GM23338 (cell line): ENCODE measurements around the gene NVL. TPM values are rescaled to one million over a fixed set of nuclear protein-coding genes. Genes with fewer than 3 reads are reported as not detected.

Experiments used
- ATAC-seq: fragments of 200-7000 bp; cut with Tn5 transposase; 3 replicates; pipeline ENCODE4 v1.9.1; 2020
- DNase-seq: peaks from one replicate; pipeline ENCODE4 v3.0.0-alpha.2; 2015; ENCODE audit warnings: low spot score
- H2AFZ ChIP-seq: fragments of 200-600 bp; sonication (generic); 2 replicates; pipeline ENCODE4 v1.8.0; 2016; ENCODE audit warnings: antibody characterized with exemption, mild to moderate bottlenecking, moderate library complexity
- H3F3A ChIP-seq: fragments of 200-600 bp; sonication (generic); replicated peaks from 2 replicates; pipeline ENCODE4 v1.8.0; 2017; ENCODE audit warnings: antibody characterized with exemption, mixed run types, low read depth
- H3K27ac ChIP-seq: fragments of 200-600 bp; sonication (generic); 2 replicates; pipeline ENCODE4 v1.6.1; 2016; ENCODE audit warnings: low read depth
- H3K27me3 ChIP-seq: fragments of 200-600 bp; sonication (generic); 2 replicates; pipeline ENCODE4 v1.8.0; 2016; ENCODE audit warnings: mild to moderate bottlenecking, mixed run types, moderate library complexity; ENCODE audit not compliant: insufficient read depth
- H3K36me3 ChIP-seq: fragments of 200-600 bp; sonication (generic); 2 replicates; pipeline ENCODE4 v1.8.0; 2016; ENCODE audit warnings: mild to moderate bottlenecking; ENCODE audit not compliant: insufficient read depth
- H3K4me1 ChIP-seq: fragments of 200-600 bp; sonication (generic); 2 replicates; pipeline ENCODE4 v1.8.0; 2016; ENCODE audit warnings: mild to moderate bottlenecking, moderate library complexity; ENCODE audit not compliant: insufficient read depth
- H3K4me2 ChIP-seq: fragments of 200-600 bp; sonication (generic); 2 replicates; pipeline ENCODE4 v1.7.1; 2017; ENCODE audit warnings: mixed run types
- H3K4me3 ChIP-seq: fragments of 200-600 bp; sonication (generic); 2 replicates; pipeline ENCODE4 v1.6.1; 2016; ENCODE audit warnings: mixed run types
- H3K79me2 ChIP-seq: fragments of 200-600 bp; sonication (generic); replicated peaks from 2 replicates; pipeline ENCODE4 v1.8.0; 2017; ENCODE audit warnings: mild to moderate bottlenecking; ENCODE audit not compliant: insufficient read depth
- H3K9me2 ChIP-seq: fragments of 200-600 bp; sonication (generic); 2 replicates; pipeline ENCODE4 v1.8.0; 2017; ENCODE audit not compliant: insufficient read depth
- H4K20me1 ChIP-seq: fragments of 200-600 bp; sonication (generic); replicated peaks from 2 replicates; pipeline ENCODE4 v1.8.0; 2017; ENCODE audit warnings: mild to moderate bottlenecking; ENCODE audit not compliant: insufficient read depth
- H3K27ac Mint-ChIP-seq: 2 replicates; pipeline ENCODE4 v1.8.0; 2020; ENCODE audit warnings: inconsistent platforms, mild to moderate bottlenecking, moderate library complexity, mixed read lengths
- H3K27me3 Mint-ChIP-seq: 3 replicates; pipeline ENCODE4 v1.8.0; 2022; ENCODE audit warnings: low read depth, mild to moderate bottlenecking, moderate library complexity, mixed read lengths, inconsistent platforms; ENCODE audit not compliant: insufficient read depth, poor library complexity
- H3K36me3 Mint-ChIP-seq: 3 replicates; pipeline ENCODE4 v1.8.0; 2021; ENCODE audit warnings: low read depth, mild to moderate bottlenecking, inconsistent platforms, moderate library complexity, mixed read lengths
- H3K4me1 Mint-ChIP-seq: 3 replicates; pipeline ENCODE4 v1.8.0; 2020; ENCODE audit warnings: mild to moderate bottlenecking, inconsistent platforms, mixed read lengths
- H3K4me3 Mint-ChIP-seq: 3 replicates; pipeline ENCODE4 v1.8.0; 2021; ENCODE audit warnings: moderate library complexity, mild to moderate bottlenecking, inconsistent platforms, mixed read lengths
- H3K9me3 Mint-ChIP-seq: 3 replicates; pipeline ENCODE4 v1.8.0; 2020; ENCODE audit warnings: moderate library complexity, mild to moderate bottlenecking, inconsistent platforms, mixed read lengths
- CREB1 ChIP-seq: fragments of 250-450 bp; sonication (Bioruptor Pico); IDR thresholded peaks from 2 replicates; pipeline ENCODE4 v1.5.0; 2020; ENCODE audit warnings: low read depth, mild to moderate bottlenecking, moderate library complexity
- EZH2 ChIP-seq: fragments of 200-600 bp; sonication (generic); IDR thresholded peaks from one replicate; pipeline ENCODE4 v1.8.0; 2017; ENCODE audit warnings: antibody characterized with exemption, mild to moderate bottlenecking, low read depth; ENCODE audit not compliant: unreplicated experiment
- EZH2phosphoT487 ChIP-seq: fragments of 200-600 bp; sonication (generic); IDR thresholded peaks from one replicate; pipeline ENCODE4 v1.8.1; 2018; ENCODE audit warnings: antibody characterized with exemption; ENCODE audit not compliant: unreplicated experiment
- JUNB ChIP-seq: IDR thresholded peaks from one replicate; pipeline ENCODE4 v1.6.1; 2016; ENCODE audit warnings: antibody characterized with exemption; ENCODE audit not compliant: unreplicated experiment
- NANOG ChIP-seq: IDR thresholded peaks from 2 replicates; pipeline ENCODE4 v1.6.1; 2016; ENCODE audit warnings: antibody characterized with exemption, borderline replicate concordance
- POLR2AphosphoS5 ChIP-seq: IDR thresholded peaks from 2 replicates; pipeline ENCODE4 v1.6.1; 2016; ENCODE audit warnings: antibody characterized with exemption, low read depth
- STAT1 ChIP-seq: IDR thresholded peaks from one replicate; pipeline ENCODE4 v1.6.1; 2016; ENCODE audit warnings: antibody characterized with exemption; ENCODE audit not compliant: unreplicated experiment
- ZNF114 ChIP-seq: fragments of 250-450 bp; sonication (Bioruptor Pico); IDR thresholded peaks from 2 replicates; pipeline ENCODE4 v1.5.0; 2020; ENCODE audit warnings: mild to moderate bottlenecking, moderate library complexity
- ZNF331 ChIP-seq: fragments of 250-450 bp; sonication (Bioruptor Pico); IDR thresholded peaks from 2 replicates; pipeline ENCODE4 v1.5.0; 2020; ENCODE audit warnings: low read depth, mild to moderate bottlenecking, moderate library complexity
- polyA plus RNA-seq: library from polyadenylated mRNA; unstranded; fragments of >200 nt; fragmentation: Nextera tagmentation; extraction: Ambion mirVana; gene quantifications from 2 replicates; pipeline ENCODE4 v1.2.1, GENCODE V29; 2016
- total RNA-seq: library from RNA; depleted of rRNA; stranded (reverse); fragments of >200 nt; shearing (Covaris generic); gene quantifications from 2 replicates; pipeline ENCODE4 v1.2.3, GENCODE V29; 2014
- TF ChIP-seq, protein P1 (sequence below): fragments of 250-450 bp; sonication (Bioruptor Pico); IDR thresholded peaks from 2 replicates; pipeline ENCODE4 v1.5.0; 2020; ENCODE audit warnings: mild to moderate bottlenecking, moderate library complexity
- TF ChIP-seq, protein P2 (sequence below): IDR thresholded peaks from 2 replicates; pipeline ENCODE4 v1.6.1; 2016; ENCODE audit warnings: antibody characterized with exemption
- TF ChIP-seq, protein P3 (sequence below), 2 experiments: fragments of 200-600 bp in 1 of 2; sonication (generic) in 1 of 2; conservative IDR thresholded peaks; 2 replicates each; pipeline versions ENCODE4 v1.5.1 to v1.6.1; 2016 to 2017; ENCODE audit warnings: antibody characterized with exemption in 2 of 2, low read depth in 2 of 2, mild to moderate bottlenecking in 2 of 2, moderate library complexity in 1 of 2

NVL gene
- total and polyA plus RNA-seq, 2 experiments from 2014 or later = 44.4 to 71.7 TPM

DNA sequence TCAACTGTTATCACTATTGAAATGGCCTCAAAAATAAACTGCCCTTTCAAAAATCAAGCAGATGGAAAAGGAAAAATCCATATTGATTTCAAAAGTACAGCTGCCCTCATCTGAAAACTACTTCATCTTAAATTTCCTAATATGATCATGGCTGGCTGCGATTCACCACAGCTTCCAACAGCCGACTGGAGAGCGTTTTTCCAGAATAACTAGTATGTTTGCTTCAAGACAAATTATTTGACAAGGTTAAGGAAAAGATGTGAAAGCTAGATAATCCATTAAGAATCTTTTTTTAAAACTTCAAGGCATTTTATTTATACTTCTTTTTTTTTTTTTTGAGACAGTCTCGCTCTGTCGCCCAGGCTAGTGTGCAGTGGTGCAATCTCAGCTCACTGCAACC is 151.1 kb downstream of the NVL start (continued):
- TF ChIP-seq, protein P1, sequence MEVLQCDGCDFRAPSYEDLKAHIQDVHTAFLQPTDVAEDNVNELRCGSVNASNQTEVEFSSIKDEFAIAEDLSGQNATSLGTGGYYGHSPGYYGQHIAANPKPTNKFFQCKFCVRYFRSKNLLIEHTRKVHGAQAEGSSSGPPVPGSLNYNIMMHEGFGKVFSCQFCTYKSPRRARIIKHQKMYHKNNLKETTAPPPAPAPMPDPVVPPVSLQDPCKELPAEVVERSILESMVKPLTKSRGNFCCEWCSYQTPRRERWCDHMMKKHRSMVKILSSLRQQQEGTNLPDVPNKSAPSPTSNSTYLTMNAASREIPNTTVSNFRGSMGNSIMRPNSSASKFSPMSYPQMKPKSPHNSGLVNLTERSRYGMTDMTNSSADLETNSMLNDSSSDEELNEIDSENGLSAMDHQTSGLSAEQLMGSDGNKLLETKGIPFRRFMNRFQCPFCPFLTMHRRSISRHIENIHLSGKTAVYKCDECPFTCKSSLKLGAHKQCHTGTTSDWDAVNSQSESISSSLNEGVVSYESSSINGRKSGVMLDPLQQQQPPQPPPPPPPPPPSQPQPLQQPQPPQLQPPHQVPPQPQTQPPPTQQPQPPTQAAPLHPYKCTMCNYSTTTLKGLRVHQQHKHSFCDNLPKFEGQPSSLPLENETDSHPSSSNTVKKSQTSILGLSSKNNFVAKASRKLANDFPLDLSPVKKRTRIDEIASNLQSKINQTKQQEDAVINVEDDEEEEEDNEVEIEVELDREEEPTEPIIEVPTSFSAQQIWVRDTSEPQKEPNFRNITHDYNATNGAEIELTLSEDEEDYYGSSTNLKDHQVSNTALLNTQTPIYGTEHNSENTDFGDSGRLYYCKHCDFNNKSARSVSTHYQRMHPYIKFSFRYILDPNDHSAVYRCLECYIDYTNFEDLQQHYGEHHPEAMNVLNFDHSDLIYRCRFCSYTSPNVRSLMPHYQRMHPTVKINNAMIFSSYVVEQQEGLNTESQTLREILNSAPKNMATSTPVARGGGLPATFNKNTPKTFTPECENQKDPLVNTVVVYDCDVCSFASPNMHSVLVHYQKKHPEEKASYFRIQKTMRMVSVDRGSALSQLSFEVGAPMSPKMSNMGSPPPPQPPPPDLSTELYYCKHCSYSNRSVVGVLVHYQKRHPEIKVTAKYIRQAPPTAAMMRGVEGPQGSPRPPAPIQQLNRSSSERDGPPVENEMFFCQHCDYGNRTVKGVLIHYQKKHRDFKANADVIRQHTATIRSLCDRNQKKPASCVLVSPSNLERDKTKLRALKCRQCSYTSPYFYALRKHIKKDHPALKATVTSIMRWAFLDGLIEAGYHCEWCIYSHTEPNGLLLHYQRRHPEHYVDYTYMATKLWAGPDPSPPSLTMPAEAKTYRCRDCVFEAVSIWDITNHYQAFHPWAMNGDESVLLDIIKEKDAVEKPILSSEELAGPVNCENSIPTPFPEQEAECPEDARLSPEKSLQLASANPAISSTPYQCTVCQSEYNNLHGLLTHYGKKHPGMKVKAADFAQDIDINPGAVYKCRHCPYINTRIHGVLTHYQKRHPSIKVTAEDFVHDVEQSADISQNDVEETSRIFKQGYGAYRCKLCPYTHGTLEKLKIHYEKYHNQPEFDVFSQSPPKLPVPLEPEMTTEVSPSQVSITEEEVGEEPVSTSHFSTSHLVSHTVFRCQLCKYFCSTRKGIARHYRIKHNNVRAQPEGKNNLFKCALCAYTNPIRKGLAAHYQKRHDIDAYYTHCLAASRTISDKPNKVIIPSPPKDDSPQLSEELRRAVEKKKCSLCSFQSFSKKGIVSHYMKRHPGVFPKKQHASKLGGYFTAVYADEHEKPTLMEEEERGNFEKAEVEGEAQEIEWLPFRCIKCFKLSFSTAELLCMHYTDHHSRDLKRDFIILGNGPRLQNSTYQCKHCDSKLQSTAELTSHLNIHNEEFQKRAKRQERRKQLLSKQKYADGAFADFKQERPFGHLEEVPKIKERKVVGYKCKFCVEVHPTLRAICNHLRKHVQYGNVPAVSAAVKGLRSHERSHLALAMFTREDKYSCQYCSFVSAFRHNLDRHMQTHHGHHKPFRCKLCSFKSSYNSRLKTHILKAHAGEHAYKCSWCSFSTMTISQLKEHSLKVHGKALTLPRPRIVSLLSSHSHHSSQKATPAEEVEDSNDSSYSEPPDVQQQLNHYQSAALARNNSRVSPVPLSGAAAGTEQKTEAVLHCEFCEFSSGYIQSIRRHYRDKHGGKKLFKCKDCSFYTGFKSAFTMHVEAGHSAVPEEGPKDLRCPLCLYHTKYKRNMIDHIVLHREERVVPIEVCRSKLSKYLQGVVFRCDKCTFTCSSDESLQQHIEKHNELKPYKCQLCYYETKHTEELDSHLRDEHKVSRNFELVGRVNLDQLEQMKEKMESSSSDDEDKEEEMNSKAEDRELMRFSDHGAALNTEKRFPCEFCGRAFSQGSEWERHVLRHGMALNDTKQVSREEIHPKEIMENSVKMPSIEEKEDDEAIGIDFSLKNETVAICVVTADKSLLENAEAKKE (CRISPR knock-in tag) = no peak
- TF ChIP-seq EZH2 (no peak), ZNF331 (CRISPR knock-in tag) (no peak), POLR2AphosphoS5 (no peak), NANOG (no peak)
- TF ChIP-seq, protein P2, sequence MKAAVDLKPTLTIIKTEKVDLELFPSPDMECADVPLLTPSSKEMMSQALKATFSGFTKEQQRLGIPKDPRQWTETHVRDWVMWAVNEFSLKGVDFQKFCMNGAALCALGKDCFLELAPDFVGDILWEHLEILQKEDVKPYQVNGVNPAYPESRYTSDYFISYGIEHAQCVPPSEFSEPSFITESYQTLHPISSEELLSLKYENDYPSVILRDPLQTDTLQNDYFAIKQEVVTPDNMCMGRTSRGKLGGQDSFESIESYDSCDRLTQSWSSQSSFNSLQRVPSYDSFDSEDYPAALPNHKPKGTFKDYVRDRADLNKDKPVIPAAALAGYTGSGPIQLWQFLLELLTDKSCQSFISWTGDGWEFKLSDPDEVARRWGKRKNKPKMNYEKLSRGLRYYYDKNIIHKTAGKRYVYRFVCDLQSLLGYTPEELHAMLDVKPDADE = no peak

DNA sequence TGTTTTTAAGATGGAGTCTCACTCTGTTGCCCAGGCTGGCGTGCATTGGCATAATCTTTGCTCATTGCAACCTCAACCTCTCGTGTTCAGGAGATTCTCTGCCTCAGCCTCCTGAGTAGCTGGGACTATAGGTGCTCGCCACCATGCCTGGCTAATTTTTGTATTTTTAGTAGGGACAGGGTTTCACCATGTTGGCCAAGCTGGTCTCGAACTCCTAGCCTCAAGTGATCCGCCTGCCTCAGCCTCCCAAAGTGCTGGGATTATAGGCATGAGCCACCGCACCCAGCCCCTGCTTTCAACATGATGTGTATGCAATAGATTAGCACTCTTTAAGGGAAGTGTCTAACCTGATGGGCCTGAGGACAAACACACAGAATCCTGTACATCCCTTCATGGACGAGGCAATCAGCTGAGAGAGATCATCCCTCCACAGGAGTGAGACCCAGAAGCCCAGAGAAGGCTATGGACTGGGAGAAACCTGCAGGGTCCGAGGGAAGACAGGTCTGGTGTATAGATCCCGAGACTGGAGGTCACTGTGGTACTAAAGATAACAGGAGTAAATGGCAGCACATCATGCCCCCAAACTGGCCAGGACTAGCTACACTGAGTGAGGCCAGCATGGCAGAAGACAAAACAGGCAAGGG is 152.5 kb downstream of the NVL start:
- Mint-ChIP-seq H3K36me3 (no peaks in the 10 kb centered on the region), H3K4me1 (peaks cover 14% of the 10 kb centered on the region), H3K9me3 (no peaks in the 10 kb centered on the region), H3K27me3 (peaks cover 8% of the 10 kb centered on the region), H3K27ac (no peak overlapping the region), H3K4me3 (no peak overlapping the region)
- Histone ChIP-seq H3K36me3 (no peaks in the 10 kb centered on the region), H3K4me3 (no peak overlapping the region), H3K27ac (no peak overlapping the region), H3K4me2 (no peak overlapping the region), H3K27me3 (no peaks in the 10 kb centered on the region), H2AFZ (no peak overlapping the region), H3K9me2 (no peaks in the 10 kb centered on the region), H3F3A (peaks cover 9% of the 10 kb centered on the region), H4K20me1 (no peaks in the 10 kb centered on the region), H3K4me1 (peaks cover 10% of the 10 kb centered on the region; the same call in 1 of the 2 replicates), H3K79me2 (no peaks in the 10 kb centered on the region)
- DNase-seq = no peak
- ATAC-seq = no peak
- TF ChIP-seq POLR2AphosphoS5 = no peak
- TF ChIP-seq EZH2phosphoT487 = no peak
- no peak for TF ChIP-seq ZNF331 (CRISPR knock-in tag)
- no peak for TF ChIP-seq JUNB
- TF ChIP-seq, protein P3, sequence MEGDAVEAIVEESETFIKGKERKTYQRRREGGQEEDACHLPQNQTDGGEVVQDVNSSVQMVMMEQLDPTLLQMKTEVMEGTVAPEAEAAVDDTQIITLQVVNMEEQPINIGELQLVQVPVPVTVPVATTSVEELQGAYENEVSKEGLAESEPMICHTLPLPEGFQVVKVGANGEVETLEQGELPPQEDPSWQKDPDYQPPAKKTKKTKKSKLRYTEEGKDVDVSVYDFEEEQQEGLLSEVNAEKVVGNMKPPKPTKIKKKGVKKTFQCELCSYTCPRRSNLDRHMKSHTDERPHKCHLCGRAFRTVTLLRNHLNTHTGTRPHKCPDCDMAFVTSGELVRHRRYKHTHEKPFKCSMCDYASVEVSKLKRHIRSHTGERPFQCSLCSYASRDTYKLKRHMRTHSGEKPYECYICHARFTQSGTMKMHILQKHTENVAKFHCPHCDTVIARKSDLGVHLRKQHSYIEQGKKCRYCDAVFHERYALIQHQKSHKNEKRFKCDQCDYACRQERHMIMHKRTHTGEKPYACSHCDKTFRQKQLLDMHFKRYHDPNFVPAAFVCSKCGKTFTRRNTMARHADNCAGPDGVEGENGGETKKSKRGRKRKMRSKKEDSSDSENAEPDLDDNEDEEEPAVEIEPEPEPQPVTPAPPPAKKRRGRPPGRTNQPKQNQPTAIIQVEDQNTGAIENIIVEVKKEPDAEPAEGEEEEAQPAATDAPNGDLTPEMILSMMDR (conservative IDR thresholded peaks at IDR 0.05; ENCODE audit: low read depth in 2 of 2) = no peak
- TF ChIP-seq, protein P2 = no peak
- no peak for TF ChIP-seq ZNF114 (CRISPR knock-in tag)
- no peak for TF ChIP-seq NANOG
- TF ChIP-seq STAT1 = no peak
- no peak for TF ChIP-seq CREB1
